Colonic mucosa (tissue), 4 donors: ENCODE data around the gene MOB3A. TPM values are rescaled to one million over a fixed set of nuclear protein-coding genes. Genes with fewer than 3 reads are reported as not detected.
A peak's percentile ranks its signal among the peaks of the same experiment; 100 is the strongest.

Experiments
- DNase-seq: peaks from one replicate; pipeline ENCODE4 v3.0.0-alpha.2; 2020
- H3K27ac ChIP-seq: fragments of 200-600 bp; one replicate; pipeline ENCODE4 v1.8.0; 2021
- H3K27me3 ChIP-seq: fragments of 200-600 bp; one replicate; pipeline ENCODE4 v1.8.0; 2021
- H3K36me3 ChIP-seq: fragments of 200-600 bp; one replicate; pipeline ENCODE4 v1.8.0; 2021
- H3K4me1 ChIP-seq: fragments of 200-600 bp; one replicate; pipeline ENCODE4 v1.8.0; 2021; ENCODE audit warnings: mild to moderate bottlenecking
- H3K4me3 ChIP-seq: fragments of 200-600 bp; one replicate; pipeline ENCODE4 v1.8.0; 2021
- H3K9ac ChIP-seq, 2 donors: one replicate each; pipeline ENCODE4 v1.7.0; 2013; ENCODE audit warnings: control low read depth in 2 of 2, low read depth in 2 of 2, low read length in 2 of 2
- H3K9me3 ChIP-seq: fragments of 200-600 bp; one replicate; pipeline ENCODE4 v1.8.0; 2021
- CTCF ChIP-seq: fragments of 200-600 bp; IDR thresholded peaks from one replicate; pipeline ENCODE4 v1.8.0; 2022; ENCODE audit warnings: antibody characterized with exemption, mild to moderate bottlenecking
- intact Hi-C: fragments of 100-400 bp; cut with DNase I; formaldehyde crosslinking; loops from one replicate; pipeline ENCODE4 v1.14.1; 2022
- total RNA-seq, 2 donors: library from RNA; stranded (reverse); fragmentation: NEBNext Ultra II Directional in 1 of 2; extraction: Animal tissue kit (Norgen Biotek cat#: 25700) in 1 of 2; gene quantifications; one replicate each; pipeline ENCODE4 v1.2.1, GENCODE V29; 2021
- donor health status: healthy.
- donor health status: DM: no; HTN: no; CAD: no.
- donor health status: DM: no; HTN: no; CAD: no.

MOB3A gene
- total RNA-seq, 2 donors from 2014 or later: 40.0 to 40.5 TPM

GRCh38 chr19:2043961-2044708 is 52.0 kb downstream of the MOB3A start:
- no peak for DNase-seq
- H3K27me3 ChIP-seq: no peaks in the 10 kb centered on the region
- H3K9ac ChIP-seq: no peak overlapping the region
- intact Hi-C loops: no loop called here
- H3K4me3 ChIP-seq: no peak overlapping the region
- peaks cover 38% of the 10 kb centered on the region for H3K4me1 ChIP-seq
- no peak overlapping the region for H3K27ac ChIP-seq
- H3K9me3 ChIP-seq: no peaks in the 10 kb centered on the region
- peaks cover 33% of the 10 kb centered on the region for H3K36me3 ChIP-seq
- TF ChIP-seq CTCF: no peak

GRCh38 chr19:2043251-2043641 is 52.9 kb downstream of the MOB3A start:
- TF ChIP-seq CTCF: no peak
- H3K27me3 ChIP-seq: no peaks in the 10 kb centered on the region
- DNase-seq: no peak
- H3K4me3 ChIP-seq: no peak overlapping the region
- H3K9ac ChIP-seq: peak overlapping the region; percentile 81 to 83
- peak overlapping the region; percentile 73 for H3K27ac ChIP-seq
- no peaks in the 10 kb centered on the region for H3K9me3 ChIP-seq
- H3K4me1 ChIP-seq: peaks cover 29% of the 10 kb centered on the region
- H3K36me3 ChIP-seq: peaks cover 42% of the 10 kb centered on the region
- intact Hi-C loops: no loop called here

GRCh38 chr19:2042485-2043250 is 53.5 kb downstream of the MOB3A start:
- peaks cover 24% of the 10 kb centered on the region for H3K4me1 ChIP-seq
- peak overlapping the region; percentile 81 to 83 for H3K9ac ChIP-seq
- H3K4me3 ChIP-seq: no peak overlapping the region
- H3K36me3 ChIP-seq: peaks cover 42% of the 10 kb centered on the region
- no peaks in the 10 kb centered on the region for H3K9me3 ChIP-seq
- peak overlapping the region; percentile 73 for H3K27ac ChIP-seq
- no peaks in the 10 kb centered on the region for H3K27me3 ChIP-seq
- no peak for TF ChIP-seq CTCF
- intact Hi-C loops: no loop called here
- peak; percentile 65 for DNase-seq

- Histone ChIP-seq H3K9me3 (no peaks in the 10 kb centered on the region), H3K4me1 (peaks cover 21% of the 10 kb centered on the region), H3K36me3 (peaks cover 42% of the 10 kb centered on the region), H3K4me3 (peak overlapping the region; percentile 30), H3K27ac (peak overlapping the region; percentile 85), H3K27me3 (no peaks in the 10 kb centered on the region), H3K9ac (peak overlapping the region; percentile 84 to 89)
- intact Hi-C loops: no loop called here
- TF ChIP-seq CTCF: no peak
- DNase-seq: peak; percentile 99
Measured at GRCh38 chr19:2041683-2042484, 54.2 kb downstream of the MOB3A start.

GRCh38 chr19:2041433-2041682 is 54.8 kb downstream of the MOB3A start:
- no peaks in the 10 kb centered on the region for H3K27me3 ChIP-seq
- intact Hi-C loops: no loop called here
- peak overlapping the region; percentile 30 for H3K4me3 ChIP-seq
- peak overlapping the region; percentile 85 for H3K27ac ChIP-seq
- H3K9ac ChIP-seq: peak overlapping the region; percentile 84 to 89
- DNase-seq: no peak
- no peak for TF ChIP-seq CTCF
- H3K9me3 ChIP-seq: no peaks in the 10 kb centered on the region
- H3K4me1 ChIP-seq: peaks cover 21% of the 10 kb centered on the region
- H3K36me3 ChIP-seq: peaks cover 41% of the 10 kb centered on the region
